GOT3 (cell line): ENCODE measurements around the gene BBS5.

Source experiments
- DNase-seq: peaks from one replicate; lab custom pipeline; 2025; ENCODE audit warnings: mixed read lengths; lab: John Stamatoyannopoulos, UW

BBS5 gene

GRCh38 chr2:169546756-169547155 lies 67.5 kb downstream of the BBS5 start:
- no peak for DNase-seq
